GM23338 (cell line): ENCODE data around the gene NME3. TPM values are rescaled to one million over a fixed set of nuclear protein-coding genes. Genes with fewer than 3 reads are reported as not detected.

Experiments
- ATAC-seq: fragments of 200-7000 bp; cut with Tn5 transposase; 3 replicates; pipeline ENCODE4 v1.9.1; 2020
- DNase-seq: peaks from one replicate; pipeline ENCODE4 v3.0.0-alpha.2; 2015; ENCODE audit warnings: low spot score
- H2AFZ ChIP-seq: fragments of 200-600 bp; sonication (generic); 2 replicates; pipeline ENCODE4 v1.8.0; 2016; ENCODE audit warnings: antibody characterized with exemption, mild to moderate bottlenecking, moderate library complexity
- H3F3A ChIP-seq: fragments of 200-600 bp; sonication (generic); replicated peaks from 2 replicates; pipeline ENCODE4 v1.8.0; 2017; ENCODE audit warnings: antibody characterized with exemption, mixed run types, low read depth
- H3K27ac ChIP-seq: fragments of 200-600 bp; sonication (generic); 2 replicates; pipeline ENCODE4 v1.6.1; 2016; ENCODE audit warnings: low read depth
- H3K27me3 ChIP-seq: fragments of 200-600 bp; sonication (generic); 2 replicates; pipeline ENCODE4 v1.8.0; 2016; ENCODE audit warnings: mild to moderate bottlenecking, mixed run types, moderate library complexity; ENCODE audit not compliant: insufficient read depth
- H3K36me3 ChIP-seq: fragments of 200-600 bp; sonication (generic); 2 replicates; pipeline ENCODE4 v1.8.0; 2016; ENCODE audit warnings: mild to moderate bottlenecking; ENCODE audit not compliant: insufficient read depth
- H3K4me1 ChIP-seq: fragments of 200-600 bp; sonication (generic); 2 replicates; pipeline ENCODE4 v1.8.0; 2016; ENCODE audit warnings: mild to moderate bottlenecking, moderate library complexity; ENCODE audit not compliant: insufficient read depth
- H3K4me2 ChIP-seq: fragments of 200-600 bp; sonication (generic); 2 replicates; pipeline ENCODE4 v1.7.1; 2017; ENCODE audit warnings: mixed run types
- H3K4me3 ChIP-seq: fragments of 200-600 bp; sonication (generic); 2 replicates; pipeline ENCODE4 v1.6.1; 2016; ENCODE audit warnings: mixed run types
- H3K79me2 ChIP-seq: fragments of 200-600 bp; sonication (generic); replicated peaks from 2 replicates; pipeline ENCODE4 v1.8.0; 2017; ENCODE audit warnings: mild to moderate bottlenecking; ENCODE audit not compliant: insufficient read depth
- H3K9me2 ChIP-seq: fragments of 200-600 bp; sonication (generic); 2 replicates; pipeline ENCODE4 v1.8.0; 2017; ENCODE audit not compliant: insufficient read depth
- H4K20me1 ChIP-seq: fragments of 200-600 bp; sonication (generic); replicated peaks from 2 replicates; pipeline ENCODE4 v1.8.0; 2017; ENCODE audit warnings: mild to moderate bottlenecking; ENCODE audit not compliant: insufficient read depth
- H3K27ac Mint-ChIP-seq: 2 replicates; pipeline ENCODE4 v1.8.0; 2020; ENCODE audit warnings: inconsistent platforms, mild to moderate bottlenecking, moderate library complexity, mixed read lengths
- H3K27me3 Mint-ChIP-seq: 3 replicates; pipeline ENCODE4 v1.8.0; 2022; ENCODE audit warnings: low read depth, mild to moderate bottlenecking, moderate library complexity, mixed read lengths, inconsistent platforms; ENCODE audit not compliant: insufficient read depth, poor library complexity
- H3K36me3 Mint-ChIP-seq: 3 replicates; pipeline ENCODE4 v1.8.0; 2021; ENCODE audit warnings: low read depth, mild to moderate bottlenecking, inconsistent platforms, moderate library complexity, mixed read lengths
- H3K4me1 Mint-ChIP-seq: 3 replicates; pipeline ENCODE4 v1.8.0; 2020; ENCODE audit warnings: mild to moderate bottlenecking, inconsistent platforms, mixed read lengths
- H3K4me3 Mint-ChIP-seq: 3 replicates; pipeline ENCODE4 v1.8.0; 2021; ENCODE audit warnings: moderate library complexity, mild to moderate bottlenecking, inconsistent platforms, mixed read lengths
- H3K9me3 Mint-ChIP-seq: 3 replicates; pipeline ENCODE4 v1.8.0; 2020; ENCODE audit warnings: moderate library complexity, mild to moderate bottlenecking, inconsistent platforms, mixed read lengths
- CREB1 ChIP-seq: fragments of 250-450 bp; sonication (Bioruptor Pico); IDR thresholded peaks from 2 replicates; pipeline ENCODE4 v1.5.0; 2020; ENCODE audit warnings: low read depth, mild to moderate bottlenecking, moderate library complexity
- EZH2 ChIP-seq: fragments of 200-600 bp; sonication (generic); IDR thresholded peaks from one replicate; pipeline ENCODE4 v1.8.0; 2017; ENCODE audit warnings: antibody characterized with exemption, mild to moderate bottlenecking, low read depth; ENCODE audit not compliant: unreplicated experiment
- EZH2phosphoT487 ChIP-seq: fragments of 200-600 bp; sonication (generic); IDR thresholded peaks from one replicate; pipeline ENCODE4 v1.8.1; 2018; ENCODE audit warnings: antibody characterized with exemption; ENCODE audit not compliant: unreplicated experiment
- JUNB ChIP-seq: IDR thresholded peaks from one replicate; pipeline ENCODE4 v1.6.1; 2016; ENCODE audit warnings: antibody characterized with exemption; ENCODE audit not compliant: unreplicated experiment
- NANOG ChIP-seq: IDR thresholded peaks from 2 replicates; pipeline ENCODE4 v1.6.1; 2016; ENCODE audit warnings: antibody characterized with exemption, borderline replicate concordance
- POLR2AphosphoS5 ChIP-seq: IDR thresholded peaks from 2 replicates; pipeline ENCODE4 v1.6.1; 2016; ENCODE audit warnings: antibody characterized with exemption, low read depth
- STAT1 ChIP-seq: IDR thresholded peaks from one replicate; pipeline ENCODE4 v1.6.1; 2016; ENCODE audit warnings: antibody characterized with exemption; ENCODE audit not compliant: unreplicated experiment
- ZNF114 ChIP-seq: fragments of 250-450 bp; sonication (Bioruptor Pico); IDR thresholded peaks from 2 replicates; pipeline ENCODE4 v1.5.0; 2020; ENCODE audit warnings: mild to moderate bottlenecking, moderate library complexity
- ZNF331 ChIP-seq: fragments of 250-450 bp; sonication (Bioruptor Pico); IDR thresholded peaks from 2 replicates; pipeline ENCODE4 v1.5.0; 2020; ENCODE audit warnings: low read depth, mild to moderate bottlenecking, moderate library complexity
- polyA plus RNA-seq: library from polyadenylated mRNA; unstranded; fragments of >200 nt; fragmentation: Nextera tagmentation; extraction: Ambion mirVana; gene quantifications from 2 replicates; pipeline ENCODE4 v1.2.1, GENCODE V29; 2016
- total RNA-seq: library from RNA; depleted of rRNA; stranded (reverse); fragments of >200 nt; shearing (Covaris generic); gene quantifications from 2 replicates; pipeline ENCODE4 v1.2.3, GENCODE V29; 2014
- TF ChIP-seq, protein P1 (sequence below): fragments of 250-450 bp; sonication (Bioruptor Pico); IDR thresholded peaks from 2 replicates; pipeline ENCODE4 v1.5.0; 2020; ENCODE audit warnings: mild to moderate bottlenecking, moderate library complexity
- TF ChIP-seq, protein P2 (sequence below): IDR thresholded peaks from 2 replicates; pipeline ENCODE4 v1.6.1; 2016; ENCODE audit warnings: antibody characterized with exemption
- TF ChIP-seq, protein P3 (sequence below), 2 experiments: fragments of 200-600 bp in 1 of 2; sonication (generic) in 1 of 2; conservative IDR thresholded peaks; 2 replicates each; pipeline versions ENCODE4 v1.5.1 to v1.6.1; 2016 to 2017; ENCODE audit warnings: antibody characterized with exemption in 2 of 2, low read depth in 2 of 2, mild to moderate bottlenecking in 2 of 2, moderate library complexity in 1 of 2
- TF ChIP-seq, protein P4 (sequence below): IDR thresholded peaks from one replicate; pipeline ENCODE4 v1.6.1; 2018; ENCODE audit warnings: antibody characterized with exemption; ENCODE audit not compliant: unreplicated experiment

Gene NME3
- total and polyA plus RNA-seq, 2 experiments from 2014 or later = 95.3 to 130 TPM

DNA sequence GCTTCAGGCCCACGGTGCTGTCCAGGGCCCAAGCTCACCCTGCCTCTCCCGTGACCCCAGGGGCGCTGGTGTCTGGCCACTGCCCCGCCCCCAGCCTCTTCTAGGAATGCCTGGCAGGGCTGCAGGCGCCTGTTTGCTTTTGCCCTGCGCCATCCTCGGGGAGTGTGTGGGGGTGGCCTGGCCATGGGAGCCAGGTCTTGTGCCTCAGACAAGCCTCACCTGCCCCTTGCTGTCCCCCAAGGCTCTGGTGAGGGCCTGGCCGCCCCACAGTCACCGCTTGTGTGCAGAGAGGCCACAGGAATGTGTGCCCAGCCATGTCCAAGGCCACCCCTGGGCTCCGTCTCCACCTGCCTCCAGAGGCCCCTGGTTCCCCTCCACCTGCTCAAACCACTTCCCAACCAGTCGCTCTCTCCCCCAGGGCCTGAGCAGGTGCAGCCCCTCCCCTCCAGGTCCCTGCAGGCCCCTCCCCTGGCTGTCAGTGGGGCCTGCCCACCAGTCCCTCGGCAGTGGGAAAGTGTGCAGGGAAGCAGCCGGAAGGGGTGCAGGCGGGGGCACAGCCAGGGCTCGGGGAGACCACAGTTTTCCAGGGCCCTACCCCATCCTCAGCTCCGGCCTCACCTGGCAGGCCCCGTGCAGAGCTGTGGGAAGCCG, 23.0 kb upstream of the NME3 start:
- no peak overlapping the region for H3K27ac ChIP-seq
- no peak overlapping the region for H3K4me2 ChIP-seq
- no peaks in the 10 kb centered on the region for H3F3A ChIP-seq
- no peak overlapping the region for H3K4me3 ChIP-seq
- no peaks in the 10 kb centered on the region for H3K79me2 ChIP-seq
- H4K20me1 ChIP-seq = no peaks in the 10 kb centered on the region
- peaks cover 30% of the 10 kb centered on the region for H3K36me3 Mint-ChIP-seq
- DNase-seq = no peak
- H3K27me3 ChIP-seq = no peaks in the 10 kb centered on the region
- peak; percentile 33 for ATAC-seq
- H3K4me1 ChIP-seq = no peaks in the 10 kb centered on the region
- TF ChIP-seq NANOG (no peak), ZNF114 (CRISPR knock-in tag) (no peak), JUNB (no peak), ZNF331 (CRISPR knock-in tag) (no peak), POLR2AphosphoS5 (no peak), CREB1 (CRISPR knock-in tag) (no peak), EZH2 (no peak), STAT1 (no peak), EZH2phosphoT487 (no peak)
- TF ChIP-seq, protein P1, sequence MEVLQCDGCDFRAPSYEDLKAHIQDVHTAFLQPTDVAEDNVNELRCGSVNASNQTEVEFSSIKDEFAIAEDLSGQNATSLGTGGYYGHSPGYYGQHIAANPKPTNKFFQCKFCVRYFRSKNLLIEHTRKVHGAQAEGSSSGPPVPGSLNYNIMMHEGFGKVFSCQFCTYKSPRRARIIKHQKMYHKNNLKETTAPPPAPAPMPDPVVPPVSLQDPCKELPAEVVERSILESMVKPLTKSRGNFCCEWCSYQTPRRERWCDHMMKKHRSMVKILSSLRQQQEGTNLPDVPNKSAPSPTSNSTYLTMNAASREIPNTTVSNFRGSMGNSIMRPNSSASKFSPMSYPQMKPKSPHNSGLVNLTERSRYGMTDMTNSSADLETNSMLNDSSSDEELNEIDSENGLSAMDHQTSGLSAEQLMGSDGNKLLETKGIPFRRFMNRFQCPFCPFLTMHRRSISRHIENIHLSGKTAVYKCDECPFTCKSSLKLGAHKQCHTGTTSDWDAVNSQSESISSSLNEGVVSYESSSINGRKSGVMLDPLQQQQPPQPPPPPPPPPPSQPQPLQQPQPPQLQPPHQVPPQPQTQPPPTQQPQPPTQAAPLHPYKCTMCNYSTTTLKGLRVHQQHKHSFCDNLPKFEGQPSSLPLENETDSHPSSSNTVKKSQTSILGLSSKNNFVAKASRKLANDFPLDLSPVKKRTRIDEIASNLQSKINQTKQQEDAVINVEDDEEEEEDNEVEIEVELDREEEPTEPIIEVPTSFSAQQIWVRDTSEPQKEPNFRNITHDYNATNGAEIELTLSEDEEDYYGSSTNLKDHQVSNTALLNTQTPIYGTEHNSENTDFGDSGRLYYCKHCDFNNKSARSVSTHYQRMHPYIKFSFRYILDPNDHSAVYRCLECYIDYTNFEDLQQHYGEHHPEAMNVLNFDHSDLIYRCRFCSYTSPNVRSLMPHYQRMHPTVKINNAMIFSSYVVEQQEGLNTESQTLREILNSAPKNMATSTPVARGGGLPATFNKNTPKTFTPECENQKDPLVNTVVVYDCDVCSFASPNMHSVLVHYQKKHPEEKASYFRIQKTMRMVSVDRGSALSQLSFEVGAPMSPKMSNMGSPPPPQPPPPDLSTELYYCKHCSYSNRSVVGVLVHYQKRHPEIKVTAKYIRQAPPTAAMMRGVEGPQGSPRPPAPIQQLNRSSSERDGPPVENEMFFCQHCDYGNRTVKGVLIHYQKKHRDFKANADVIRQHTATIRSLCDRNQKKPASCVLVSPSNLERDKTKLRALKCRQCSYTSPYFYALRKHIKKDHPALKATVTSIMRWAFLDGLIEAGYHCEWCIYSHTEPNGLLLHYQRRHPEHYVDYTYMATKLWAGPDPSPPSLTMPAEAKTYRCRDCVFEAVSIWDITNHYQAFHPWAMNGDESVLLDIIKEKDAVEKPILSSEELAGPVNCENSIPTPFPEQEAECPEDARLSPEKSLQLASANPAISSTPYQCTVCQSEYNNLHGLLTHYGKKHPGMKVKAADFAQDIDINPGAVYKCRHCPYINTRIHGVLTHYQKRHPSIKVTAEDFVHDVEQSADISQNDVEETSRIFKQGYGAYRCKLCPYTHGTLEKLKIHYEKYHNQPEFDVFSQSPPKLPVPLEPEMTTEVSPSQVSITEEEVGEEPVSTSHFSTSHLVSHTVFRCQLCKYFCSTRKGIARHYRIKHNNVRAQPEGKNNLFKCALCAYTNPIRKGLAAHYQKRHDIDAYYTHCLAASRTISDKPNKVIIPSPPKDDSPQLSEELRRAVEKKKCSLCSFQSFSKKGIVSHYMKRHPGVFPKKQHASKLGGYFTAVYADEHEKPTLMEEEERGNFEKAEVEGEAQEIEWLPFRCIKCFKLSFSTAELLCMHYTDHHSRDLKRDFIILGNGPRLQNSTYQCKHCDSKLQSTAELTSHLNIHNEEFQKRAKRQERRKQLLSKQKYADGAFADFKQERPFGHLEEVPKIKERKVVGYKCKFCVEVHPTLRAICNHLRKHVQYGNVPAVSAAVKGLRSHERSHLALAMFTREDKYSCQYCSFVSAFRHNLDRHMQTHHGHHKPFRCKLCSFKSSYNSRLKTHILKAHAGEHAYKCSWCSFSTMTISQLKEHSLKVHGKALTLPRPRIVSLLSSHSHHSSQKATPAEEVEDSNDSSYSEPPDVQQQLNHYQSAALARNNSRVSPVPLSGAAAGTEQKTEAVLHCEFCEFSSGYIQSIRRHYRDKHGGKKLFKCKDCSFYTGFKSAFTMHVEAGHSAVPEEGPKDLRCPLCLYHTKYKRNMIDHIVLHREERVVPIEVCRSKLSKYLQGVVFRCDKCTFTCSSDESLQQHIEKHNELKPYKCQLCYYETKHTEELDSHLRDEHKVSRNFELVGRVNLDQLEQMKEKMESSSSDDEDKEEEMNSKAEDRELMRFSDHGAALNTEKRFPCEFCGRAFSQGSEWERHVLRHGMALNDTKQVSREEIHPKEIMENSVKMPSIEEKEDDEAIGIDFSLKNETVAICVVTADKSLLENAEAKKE = no peak
- TF ChIP-seq, protein P2, sequence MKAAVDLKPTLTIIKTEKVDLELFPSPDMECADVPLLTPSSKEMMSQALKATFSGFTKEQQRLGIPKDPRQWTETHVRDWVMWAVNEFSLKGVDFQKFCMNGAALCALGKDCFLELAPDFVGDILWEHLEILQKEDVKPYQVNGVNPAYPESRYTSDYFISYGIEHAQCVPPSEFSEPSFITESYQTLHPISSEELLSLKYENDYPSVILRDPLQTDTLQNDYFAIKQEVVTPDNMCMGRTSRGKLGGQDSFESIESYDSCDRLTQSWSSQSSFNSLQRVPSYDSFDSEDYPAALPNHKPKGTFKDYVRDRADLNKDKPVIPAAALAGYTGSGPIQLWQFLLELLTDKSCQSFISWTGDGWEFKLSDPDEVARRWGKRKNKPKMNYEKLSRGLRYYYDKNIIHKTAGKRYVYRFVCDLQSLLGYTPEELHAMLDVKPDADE = no peak
- TF ChIP-seq, protein P3, sequence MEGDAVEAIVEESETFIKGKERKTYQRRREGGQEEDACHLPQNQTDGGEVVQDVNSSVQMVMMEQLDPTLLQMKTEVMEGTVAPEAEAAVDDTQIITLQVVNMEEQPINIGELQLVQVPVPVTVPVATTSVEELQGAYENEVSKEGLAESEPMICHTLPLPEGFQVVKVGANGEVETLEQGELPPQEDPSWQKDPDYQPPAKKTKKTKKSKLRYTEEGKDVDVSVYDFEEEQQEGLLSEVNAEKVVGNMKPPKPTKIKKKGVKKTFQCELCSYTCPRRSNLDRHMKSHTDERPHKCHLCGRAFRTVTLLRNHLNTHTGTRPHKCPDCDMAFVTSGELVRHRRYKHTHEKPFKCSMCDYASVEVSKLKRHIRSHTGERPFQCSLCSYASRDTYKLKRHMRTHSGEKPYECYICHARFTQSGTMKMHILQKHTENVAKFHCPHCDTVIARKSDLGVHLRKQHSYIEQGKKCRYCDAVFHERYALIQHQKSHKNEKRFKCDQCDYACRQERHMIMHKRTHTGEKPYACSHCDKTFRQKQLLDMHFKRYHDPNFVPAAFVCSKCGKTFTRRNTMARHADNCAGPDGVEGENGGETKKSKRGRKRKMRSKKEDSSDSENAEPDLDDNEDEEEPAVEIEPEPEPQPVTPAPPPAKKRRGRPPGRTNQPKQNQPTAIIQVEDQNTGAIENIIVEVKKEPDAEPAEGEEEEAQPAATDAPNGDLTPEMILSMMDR (conservative IDR thresholded peaks at IDR 0.05; ENCODE audit: low read depth in 2 of 2) = no peak
- TF ChIP-seq, protein P4, sequence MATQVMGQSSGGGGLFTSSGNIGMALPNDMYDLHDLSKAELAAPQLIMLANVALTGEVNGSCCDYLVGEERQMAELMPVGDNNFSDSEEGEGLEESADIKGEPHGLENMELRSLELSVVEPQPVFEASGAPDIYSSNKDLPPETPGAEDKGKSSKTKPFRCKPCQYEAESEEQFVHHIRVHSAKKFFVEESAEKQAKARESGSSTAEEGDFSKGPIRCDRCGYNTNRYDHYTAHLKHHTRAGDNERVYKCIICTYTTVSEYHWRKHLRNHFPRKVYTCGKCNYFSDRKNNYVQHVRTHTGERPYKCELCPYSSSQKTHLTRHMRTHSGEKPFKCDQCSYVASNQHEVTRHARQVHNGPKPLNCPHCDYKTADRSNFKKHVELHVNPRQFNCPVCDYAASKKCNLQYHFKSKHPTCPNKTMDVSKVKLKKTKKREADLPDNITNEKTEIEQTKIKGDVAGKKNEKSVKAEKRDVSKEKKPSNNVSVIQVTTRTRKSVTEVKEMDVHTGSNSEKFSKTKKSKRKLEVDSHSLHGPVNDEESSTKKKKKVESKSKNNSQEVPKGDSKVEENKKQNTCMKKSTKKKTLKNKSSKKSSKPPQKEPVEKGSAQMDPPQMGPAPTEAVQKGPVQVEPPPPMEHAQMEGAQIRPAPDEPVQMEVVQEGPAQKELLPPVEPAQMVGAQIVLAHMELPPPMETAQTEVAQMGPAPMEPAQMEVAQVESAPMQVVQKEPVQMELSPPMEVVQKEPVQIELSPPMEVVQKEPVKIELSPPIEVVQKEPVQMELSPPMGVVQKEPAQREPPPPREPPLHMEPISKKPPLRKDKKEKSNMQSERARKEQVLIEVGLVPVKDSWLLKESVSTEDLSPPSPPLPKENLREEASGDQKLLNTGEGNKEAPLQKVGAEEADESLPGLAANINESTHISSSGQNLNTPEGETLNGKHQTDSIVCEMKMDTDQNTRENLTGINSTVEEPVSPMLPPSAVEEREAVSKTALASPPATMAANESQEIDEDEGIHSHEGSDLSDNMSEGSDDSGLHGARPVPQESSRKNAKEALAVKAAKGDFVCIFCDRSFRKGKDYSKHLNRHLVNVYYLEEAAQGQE = no peak
- no peak overlapping the region for H2AFZ ChIP-seq
- no peaks in the 10 kb centered on the region for H3K27me3 Mint-ChIP-seq
- H3K9me2 ChIP-seq = no peaks in the 10 kb centered on the region
- H3K4me1 Mint-ChIP-seq = no peaks in the 10 kb centered on the region
- no peaks in the 10 kb centered on the region; the same call in 1 of the 2 replicates for H3K36me3 ChIP-seq
- H3K27ac Mint-ChIP-seq = no peak overlapping the region
- H3K4me3 Mint-ChIP-seq = no peak overlapping the region
- peaks cover 29% of the 10 kb centered on the region for H3K9me3 Mint-ChIP-seq
